HUES6 (cell line): ENCODE measurements around the gene IFI27.
"Not testable (repeated sequence)": the region's sequence is repeated elsewhere in the genome, so short reads cannot be mapped to it uniquely, and the experiment has no call there.

Experiments
- H3K27ac ChIP-seq: 2 replicates; pipeline ENCODE4 v1.7.0; 2013; ENCODE audit warnings: low read depth, mild to moderate bottlenecking, low read length, inconsistent platforms
- H3K27me3 ChIP-seq: 2 replicates; pipeline ENCODE4 v1.6.1; 2013; ENCODE audit warnings: low read length; ENCODE audit not compliant: control insufficient read depth, insufficient read depth
- H3K36me3 ChIP-seq: 2 replicates; pipeline ENCODE4 v1.6.1; 2013; ENCODE audit warnings: low read length; ENCODE audit not compliant: control insufficient read depth, insufficient read depth
- H3K4me1 ChIP-seq: 2 replicates; pipeline ENCODE4 v1.6.1; 2013; ENCODE audit warnings: low read length; ENCODE audit not compliant: control insufficient read depth, insufficient read depth
- H3K4me3 ChIP-seq: 2 replicates; pipeline ENCODE4 v1.5.1; 2013; ENCODE audit warnings: low read depth, low read length
- H3K9ac ChIP-seq: one replicate; pipeline ENCODE4 v1.6.1; 2013; ENCODE audit warnings: mild to moderate bottlenecking, low read length
- H3K9me3 ChIP-seq: 2 replicates; pipeline ENCODE4 v1.6.1; 2013; ENCODE audit warnings: low read depth, low read length; ENCODE audit not compliant: control insufficient read depth, insufficient read depth

Gene IFI27

GRCh38 chr14:94110552-94111181, at the start of gene IFI27:
Gene IFI27, plus strand, starts transcription at chr14:94110736.
- no peak within 1 kb of the TSS for H3K4me3 ChIP-seq
- H3K36me3 ChIP-seq: no peaks in the 10 kb centered on the region
- H3K4me1 ChIP-seq: 0 out of 2 replicates have a peak, but pooled peaks cover 3% of the 10 kb centered on the region
- no peaks in the 10 kb centered on the region for H3K27me3 ChIP-seq
- H3K9ac ChIP-seq: no peak within 1 kb of the TSS
- no peak within 1 kb of the TSS for H3K27ac ChIP-seq
- no peaks in the 10 kb centered on the region for H3K9me3 ChIP-seq

- Histone ChIP-seq H3K9me3 (no peaks in the 10 kb centered on the region), H3K4me1 (peaks cover 27% of the 10 kb centered on the region), H3K4me3 (no peak overlapping the region), H3K27me3 (no peaks in the 10 kb centered on the region), H3K36me3 (peaks cover 53% of the 10 kb centered on the region), H3K27ac (peak overlapping the region; percentile 35; the same call in 1 of the 2 replicates), H3K9ac (no peak overlapping the region)
Observed at GRCh38 chr14:94062344-94062940, 48.1 kb upstream of the IFI27 start.

- Histone ChIP-seq H3K27ac (no peak overlapping the region), H3K4me3 (no peak overlapping the region), H3K4me1 (peaks cover 27% of the 10 kb centered on the region), H3K9ac (no peak overlapping the region), H3K36me3 (peaks cover 16% of the 10 kb centered on the region), H3K27me3 (no peaks in the 10 kb centered on the region), H3K9me3 (peaks cover 10% of the 10 kb centered on the region)
Observed at GRCh38 chr14:94066089-94066676, 44.4 kb upstream of the IFI27 start.

GRCh38 chr14:94072076-94072475, 38.5 kb upstream of the IFI27 start:
- not testable (repeated sequence) for H3K9ac ChIP-seq, H3K27ac ChIP-seq, H3K4me1 ChIP-seq, H3K4me3 ChIP-seq, H3K27me3 ChIP-seq
- H3K9me3 ChIP-seq: peaks cover 37% of the 10 kb centered on the region
- H3K36me3 ChIP-seq: peaks cover 19% of the 10 kb centered on the region

- peaks cover 42% of the 10 kb centered on the region for H3K36me3 ChIP-seq
- peaks cover 8% of the 10 kb centered on the region; the same call in 1 of the 2 replicates for H3K4me1 ChIP-seq
- peaks cover 39% of the 10 kb centered on the region for H3K9me3 ChIP-seq
Observed at GRCh38 chr14:94074534-94074933, 36.0 kb upstream of the IFI27 start.

GRCh38 chr14:94075008-94075407, 35.5 kb upstream of the IFI27 start:
- Histone ChIP-seq H3K27ac (no peak overlapping the region), H3K4me1 (peaks cover 13% of the 10 kb centered on the region; the same call in 1 of the 2 replicates), H3K36me3 (peaks cover 44% of the 10 kb centered on the region), H3K9ac (no peak overlapping the region), H3K27me3 (no peaks in the 10 kb centered on the region), H3K4me3 (no peak overlapping the region), H3K9me3 (peaks cover 35% of the 10 kb centered on the region)

More at GRCh38 chr14:94074534-94074933, 36.0 kb upstream of the IFI27 start:
- H3K4me3 ChIP-seq: no peak overlapping the region
- no peak overlapping the region for H3K27ac ChIP-seq
- H3K9ac ChIP-seq: no peak overlapping the region
- H3K27me3 ChIP-seq: no peaks in the 10 kb centered on the region

GRCh38 chr14:94077111-94077821, 33.3 kb upstream of the IFI27 start:
- Histone ChIP-seq H3K9ac (no peak overlapping the region), H3K27ac (no peak overlapping the region), H3K4me1 (peaks cover 13% of the 10 kb centered on the region; the same call in 1 of the 2 replicates), H3K36me3 (peaks cover 43% of the 10 kb centered on the region), H3K27me3 (no peaks in the 10 kb centered on the region), H3K4me3 (no peak overlapping the region), H3K9me3 (peaks cover 28% of the 10 kb centered on the region)

GRCh38 chr14:94077823-94078222, 32.7 kb upstream of the IFI27 start:
- H3K4me1 ChIP-seq: peaks cover 13% of the 10 kb centered on the region; the same call in 1 of the 2 replicates
- peaks cover 40% of the 10 kb centered on the region for H3K36me3 ChIP-seq
- H3K9ac ChIP-seq: no peak overlapping the region
- H3K27me3 ChIP-seq: no peaks in the 10 kb centered on the region
- H3K27ac ChIP-seq: no peak overlapping the region
- no peak overlapping the region for H3K4me3 ChIP-seq
- peaks cover 26% of the 10 kb centered on the region for H3K9me3 ChIP-seq

- Histone ChIP-seq H3K27ac (peak overlapping the region; percentile 35; the same call in 1 of the 2 replicates), H3K4me1 (peaks cover 13% of the 10 kb centered on the region; the same call in 1 of the 2 replicates), H3K36me3 (peaks cover 37% of the 10 kb centered on the region), H3K27me3 (no peaks in the 10 kb centered on the region), H3K4me3 (peak overlapping the region; percentile 74), H3K9ac (peak overlapping the region; percentile 92), H3K9me3 (peaks cover 19% of the 10 kb centered on the region; the same call in 1 of the 2 replicates)
Observed at GRCh38 chr14:94079891-94080620, 30.5 kb upstream of the IFI27 start.

- Histone ChIP-seq H3K27me3 (no peaks in the 10 kb centered on the region), H3K4me1 (peaks cover 13% of the 10 kb centered on the region; the same call in 1 of the 2 replicates), H3K9me3 (peaks cover 14% of the 10 kb centered on the region; the same call in 1 of the 2 replicates), H3K4me3 (peak within 1 kb of the TSS; percentile 74), H3K27ac (peak within 1 kb of the TSS; percentile 75; the same call in 1 of the 2 replicates), H3K9ac (peak within 1 kb of the TSS; percentile 92), H3K36me3 (peaks cover 33% of the 10 kb centered on the region)
Observed at GRCh38 chr14:94080621-94081385, 29.7 kb upstream of the IFI27 start, which contains the start of the genes DDX24 and IFI27L1. Gene DDX24, minus strand, starts transcription at chr14:94081202. Its CDS starts 1,460 bp downstream, at chr14:94079742. Gene IFI27L1, plus strand, starts transcription at chr14:94081310. Its CDS starts 15,628 bp downstream, at chr14:94096938.
